ENCODE measurements around the gene MTR.

DNA sequence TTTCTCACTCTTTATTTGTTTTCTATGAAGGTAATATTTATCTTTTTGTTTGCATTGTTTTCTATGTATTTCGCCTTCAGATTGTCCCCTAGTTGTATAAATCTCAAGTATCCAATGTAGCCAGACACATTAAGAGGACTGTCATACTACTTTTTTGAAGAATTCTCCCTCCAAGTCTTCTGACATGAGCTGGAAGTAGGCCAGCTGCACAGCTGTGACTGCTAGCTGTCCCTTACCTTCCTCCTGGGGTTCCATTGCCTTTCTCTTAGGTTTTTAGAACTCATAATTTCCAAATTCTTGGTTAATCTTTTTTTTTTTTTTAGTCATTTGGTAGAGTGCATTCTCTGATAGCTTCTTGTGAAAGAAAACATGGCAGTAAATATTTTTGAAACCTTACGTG is 46.2 kb downstream of the MTR start:
- TF ChIP-seq EZH2phosphoT487 (IDR thresholded peaks at IDR 0.05; ENCODE audit: borderline replicate concordance), result no peak
- no peak for TF ChIP-seq CTCF (IDR thresholded peaks at IDR 0.05 in 2 of 3, conservative IDR thresholded peaks at IDR 0.05 in 1 of 3; ENCODE audit: borderline replicate concordance in 1 of 3, insufficient read depth in 1 of 3, low read depth in 2 of 3, low read length in 2 of 3)

Measured in HCT116 (cell line).